GM21786 (cell line): Measurements from ENCODE around the gene TEX29.

ENCODE experiments used
- ATAC-seq: cut with Tn5 transposase; IDR thresholded peaks from one replicate; pipeline ENCODE4 v1.9.1; 2021; ENCODE audit not compliant: unreplicated experiment

TEX29 gene

GRCh38 chr13:111389621-111390521 is 69.4 kb downstream of the TEX29 start:
- ATAC-seq: no peak

GRCh38 chr13:111390522-111391270 is 70.3 kb downstream of the TEX29 start:
- ATAC-seq: no peak

GRCh38 chr13:111392486-111392885 is 72.0 kb downstream of the TEX29 start:
- no peak for ATAC-seq

DNA sequence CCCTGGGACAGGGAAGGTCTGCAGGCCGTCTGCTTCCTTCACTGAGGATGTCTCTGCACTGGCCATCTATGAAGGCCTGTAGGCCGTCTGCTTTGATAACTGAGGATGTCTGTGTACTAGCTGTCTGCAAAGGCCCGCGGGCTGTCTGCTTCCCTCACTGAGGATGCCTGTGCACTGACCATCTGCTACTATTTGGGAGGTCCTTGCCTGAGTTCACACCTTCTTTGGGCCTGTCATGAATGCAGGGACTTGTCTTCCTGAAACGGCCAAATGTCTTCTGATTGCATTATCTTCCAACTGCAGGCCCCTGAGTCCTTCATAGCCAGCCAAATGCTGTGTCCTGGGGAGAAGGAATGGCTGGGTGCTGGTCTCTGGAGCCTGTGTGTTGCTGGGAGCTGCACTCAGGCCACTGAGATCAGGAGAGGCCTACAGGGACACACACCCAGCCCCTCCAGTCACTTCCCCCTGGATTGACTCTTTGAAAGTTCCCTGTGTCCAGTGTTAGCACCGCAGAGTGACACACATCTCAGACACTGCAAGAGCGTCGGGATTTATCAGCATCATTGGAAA is 72.9 kb downstream of the TEX29 start:
- no peak for ATAC-seq
